Measurements from ENCODE around the gene HEXA. TPM values are rescaled to one million over a fixed set of nuclear protein-coding genes. Genes with fewer than 3 reads are reported as not detected.
"Not testable (repeated sequence)": the region's sequence is repeated elsewhere in the genome, so short reads cannot be mapped to it uniquely, and the experiment has no call there.

Gene HEXA
- 60.6 TPM for polyA plus RNA-seq (2013, experiment 1 of 4)
- polyA plus RNA-seq (2013, experiment 2 of 4): 61.9 TPM
- 44.4 TPM for polyA plus RNA-seq (2013, experiment 3 of 4)
- polyA plus RNA-seq (2013, experiment 4 of 4): 56.1 TPM

DNA sequence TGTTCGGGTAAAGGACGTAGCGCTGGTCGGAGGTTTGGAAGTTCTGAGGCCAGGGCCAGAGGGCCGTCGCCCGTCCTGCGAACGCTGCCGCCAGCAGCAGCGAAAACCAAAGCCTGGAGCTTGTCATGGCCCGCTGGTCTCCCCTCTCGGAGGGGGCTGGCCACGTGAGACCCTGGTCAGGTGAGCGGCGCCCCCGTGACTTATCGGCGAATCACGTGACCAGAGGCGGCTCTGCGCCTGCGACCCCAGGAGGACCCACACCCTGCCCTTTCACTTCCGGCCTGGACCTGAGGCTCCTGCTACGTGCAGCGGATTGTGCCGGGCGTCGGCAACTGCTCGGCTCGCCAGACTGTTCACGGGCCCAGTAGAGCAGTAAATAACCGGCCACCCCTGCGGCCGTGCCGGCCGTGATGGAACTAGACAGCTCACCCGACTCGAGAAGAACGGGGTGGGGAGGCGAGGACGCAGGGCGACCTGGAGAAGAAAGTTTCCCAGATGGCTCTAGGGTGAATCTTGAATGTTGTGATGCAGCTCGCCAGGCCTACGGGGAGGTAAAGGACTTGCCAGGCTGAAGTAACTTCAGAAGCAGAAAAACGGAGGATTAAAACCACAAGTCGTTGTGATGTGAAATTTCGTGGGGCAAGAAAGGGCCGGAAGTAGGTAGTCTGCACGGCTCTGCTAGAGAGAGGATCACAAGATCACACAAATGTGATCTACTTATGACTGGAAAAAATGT, at the start of gene HEXA:
TSS of gene HEXA (minus strand) at position 169 of the 736 bp plus-strand sequence. CDS start at position 127, 42 bp downstream.
- H3K27me3 ChIP-seq (ENCODE audit: control insufficient read depth, insufficient read depth, low read length, poor library complexity, severe bottlenecking): peaks cover 3% of the 10 kb centered on the region
- peak within 1 kb of the TSS; percentile 99 for H3K4me3 ChIP-seq (ENCODE audit: insufficient read depth, low read depth, low read length)
- H3K4me1 ChIP-seq (ENCODE audit: control insufficient read depth, insufficient read depth, low read length): peaks cover 3% of the 10 kb centered on the region
- WGBS, 2 experiments: 1% methylated on average over 50 of the region's 50 CpGs
- no peaks in the 10 kb centered on the region for H3K36me3 ChIP-seq (ENCODE audit: control insufficient read depth, insufficient read depth, low read length)
- peak within 1 kb of the TSS; percentile 30 for H3K27ac ChIP-seq (ENCODE audit: insufficient read depth, low read depth, low read length, poor library complexity, severe bottlenecking)
- H3K9me3 ChIP-seq (ENCODE audit: control insufficient read depth, low read length): no peaks in the 10 kb centered on the region

DNA sequence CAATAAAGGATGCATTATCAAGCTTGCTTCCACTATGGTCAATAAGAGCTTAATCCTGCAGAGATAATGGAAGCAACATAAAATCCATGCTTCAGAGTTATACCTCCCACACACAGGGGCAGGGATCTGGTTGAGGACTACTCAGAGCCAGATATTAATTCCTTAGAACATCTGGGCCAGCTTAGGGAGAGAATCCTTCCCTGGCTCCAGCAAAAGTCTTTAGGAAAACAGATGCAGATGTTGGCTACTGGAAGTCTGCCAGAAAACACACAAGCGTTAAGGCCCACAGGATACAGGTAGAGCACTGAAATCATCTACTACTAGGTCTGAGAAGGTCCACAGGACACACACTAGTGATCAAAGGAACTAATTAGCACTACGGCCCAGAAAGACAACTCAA, 47.4 kb upstream of the HEXA start:
- H3K4me3 ChIP-seq (ENCODE audit: insufficient read depth, low read depth, low read length): no peak overlapping the region
- H3K9me3 ChIP-seq (ENCODE audit: control insufficient read depth, low read length): no peaks in the 10 kb centered on the region
- no peaks in the 10 kb centered on the region for H3K4me1 ChIP-seq (ENCODE audit: control insufficient read depth, insufficient read depth, low read length)
- no peak overlapping the region for H3K27ac ChIP-seq (ENCODE audit: insufficient read depth, low read depth, low read length, poor library complexity, severe bottlenecking)
- no peaks in the 10 kb centered on the region for H3K36me3 ChIP-seq (ENCODE audit: control insufficient read depth, insufficient read depth, low read length)
- peaks cover 8% of the 10 kb centered on the region for H3K27me3 ChIP-seq (ENCODE audit: control insufficient read depth, insufficient read depth, low read length, poor library complexity, severe bottlenecking)
- WGBS, 2 experiments: 88 to 90% methylated on average over 2 of the region's 2 CpGs

DNA sequence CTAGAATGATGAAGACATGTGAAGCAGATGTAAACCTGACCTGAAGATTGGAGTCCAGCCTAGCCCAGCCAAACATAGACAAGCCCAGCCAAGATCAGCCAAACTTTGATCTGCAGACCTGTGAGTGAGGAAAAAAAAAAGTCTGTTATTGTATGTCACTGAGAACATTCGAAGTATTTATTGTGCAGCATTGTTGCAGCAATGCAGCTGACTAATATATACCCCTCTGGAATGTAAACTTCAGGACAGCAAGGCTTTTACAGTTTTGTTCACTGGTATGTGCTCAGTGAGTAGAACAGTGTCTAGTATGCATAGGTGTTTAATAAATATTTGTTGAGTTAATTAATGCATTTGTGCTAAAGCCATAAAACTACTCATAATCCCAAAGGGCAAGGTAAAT, 45.7 kb upstream of the HEXA start:
- Histone ChIP-seq H3K27me3 (ENCODE audit: control insufficient read depth, insufficient read depth, low read length, poor library complexity, severe bottlenecking) (peaks cover 8% of the 10 kb centered on the region), H3K4me3 (ENCODE audit: insufficient read depth, low read depth, low read length) (no peak overlapping the region), H3K4me1 (ENCODE audit: control insufficient read depth, insufficient read depth, low read length) (no peaks in the 10 kb centered on the region), H3K9me3 (ENCODE audit: control insufficient read depth, low read length) (no peaks in the 10 kb centered on the region), H3K27ac (ENCODE audit: insufficient read depth, low read depth, low read length, poor library complexity, severe bottlenecking) (no peak overlapping the region), H3K36me3 (ENCODE audit: control insufficient read depth, insufficient read depth, low read length) (no peaks in the 10 kb centered on the region)
- 78 to 87% methylated on average over 1 of the region's 1 CpG for WGBS, 2 experiments

DNA sequence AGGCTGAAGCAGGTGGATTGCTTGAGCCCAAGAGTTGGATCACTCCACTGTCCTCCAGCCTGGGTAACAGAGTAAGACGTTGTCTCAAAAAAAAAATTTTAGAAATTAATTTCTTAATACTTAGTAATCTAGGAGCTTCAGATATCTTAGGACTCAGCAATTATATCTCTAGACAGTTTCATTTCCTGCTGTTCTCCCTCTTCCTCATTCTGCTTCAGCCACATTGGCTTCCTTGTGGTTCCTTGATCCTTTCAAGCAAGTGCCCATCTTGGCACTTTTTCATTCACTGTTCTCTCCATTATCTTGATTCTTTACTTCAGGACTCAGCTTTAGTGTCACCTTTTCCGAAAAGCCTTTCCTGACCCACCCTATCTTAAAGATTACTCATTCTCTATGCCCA, 44.8 kb upstream of the HEXA start:
- WGBS, 2 experiments: 90 to 92% methylated on average over 1 to 2 of the region's 2 CpGs
- H3K4me1 ChIP-seq (ENCODE audit: control insufficient read depth, insufficient read depth, low read length): no peaks in the 10 kb centered on the region
- H3K36me3 ChIP-seq (ENCODE audit: control insufficient read depth, insufficient read depth, low read length): no peaks in the 10 kb centered on the region
- H3K9me3 ChIP-seq (ENCODE audit: control insufficient read depth, low read length): no peaks in the 10 kb centered on the region
- no peak overlapping the region for H3K4me3 ChIP-seq (ENCODE audit: insufficient read depth, low read depth, low read length)
- no peak overlapping the region for H3K27ac ChIP-seq (ENCODE audit: insufficient read depth, low read depth, low read length, poor library complexity, severe bottlenecking)
- peaks cover 8% of the 10 kb centered on the region for H3K27me3 ChIP-seq (ENCODE audit: control insufficient read depth, insufficient read depth, low read length, poor library complexity, severe bottlenecking)

DNA sequence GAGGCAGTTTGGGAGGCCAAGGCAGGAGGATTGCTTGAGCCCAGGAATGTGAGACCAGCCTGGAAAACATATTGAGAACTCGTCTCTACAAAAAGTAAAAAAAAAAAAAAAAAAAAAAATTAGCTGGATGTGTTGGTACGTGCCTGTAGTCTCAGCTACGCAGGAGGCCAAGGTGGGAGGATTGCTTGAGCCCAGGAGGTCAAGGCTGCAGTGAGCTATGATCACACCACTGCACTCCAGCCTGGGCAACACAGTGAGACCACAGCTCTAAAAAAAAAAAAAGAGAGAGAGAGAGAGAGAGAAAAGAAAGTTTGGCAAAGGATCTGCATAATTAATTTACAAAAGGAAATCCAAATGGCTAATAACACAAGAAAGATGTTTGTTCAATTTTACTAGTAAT, 44.0 kb upstream of the HEXA start:
- H3K36me3 ChIP-seq (ENCODE audit: control insufficient read depth, insufficient read depth, low read length); H3K4me3 ChIP-seq (ENCODE audit: insufficient read depth, low read depth, low read length); H3K27me3 ChIP-seq (ENCODE audit: control insufficient read depth, insufficient read depth, low read length, poor library complexity, severe bottlenecking); H3K4me1 ChIP-seq (ENCODE audit: control insufficient read depth, insufficient read depth, low read length); H3K9me3 ChIP-seq (ENCODE audit: control insufficient read depth, low read length); H3K27ac ChIP-seq (ENCODE audit: insufficient read depth, low read depth, low read length, poor library complexity, severe bottlenecking): not testable (repeated sequence)
- WGBS, 2 experiments: 86 to 92% methylated on average over 3 of the region's 3 CpGs

DNA sequence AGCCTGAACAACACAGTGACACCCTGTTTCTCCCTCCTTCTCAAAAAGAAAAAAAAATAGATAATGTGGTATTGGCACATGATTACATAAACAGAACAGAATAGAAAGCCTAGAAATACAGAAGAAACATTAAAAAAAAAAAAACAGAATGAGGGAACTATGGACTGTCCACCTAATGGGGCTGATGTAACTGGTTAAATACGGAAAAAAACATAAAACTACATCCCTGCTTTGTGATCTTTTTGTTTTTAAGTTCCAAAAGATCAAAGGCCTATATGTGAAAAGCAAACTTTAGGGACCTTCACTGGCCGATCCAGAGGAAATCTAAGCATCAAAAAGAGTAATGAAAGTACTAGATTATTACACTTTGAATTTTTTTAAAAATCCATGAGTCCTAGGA, 39.5 kb upstream of the HEXA start:
- Histone ChIP-seq H3K4me1 (ENCODE audit: control insufficient read depth, insufficient read depth, low read length) (no peaks in the 10 kb centered on the region), H3K9me3 (ENCODE audit: control insufficient read depth, low read length) (no peaks in the 10 kb centered on the region), H3K27ac (ENCODE audit: insufficient read depth, low read depth, low read length, poor library complexity, severe bottlenecking) (no peak overlapping the region), H3K4me3 (ENCODE audit: insufficient read depth, low read depth, low read length) (no peak overlapping the region), H3K36me3 (ENCODE audit: control insufficient read depth, insufficient read depth, low read length) (no peaks in the 10 kb centered on the region), H3K27me3 (ENCODE audit: control insufficient read depth, insufficient read depth, low read length, poor library complexity, severe bottlenecking) (no peaks in the 10 kb centered on the region)
- WGBS, 2 experiments: 67 to 81% methylated on average over 1 to 2 of the region's 2 CpGs

DNA sequence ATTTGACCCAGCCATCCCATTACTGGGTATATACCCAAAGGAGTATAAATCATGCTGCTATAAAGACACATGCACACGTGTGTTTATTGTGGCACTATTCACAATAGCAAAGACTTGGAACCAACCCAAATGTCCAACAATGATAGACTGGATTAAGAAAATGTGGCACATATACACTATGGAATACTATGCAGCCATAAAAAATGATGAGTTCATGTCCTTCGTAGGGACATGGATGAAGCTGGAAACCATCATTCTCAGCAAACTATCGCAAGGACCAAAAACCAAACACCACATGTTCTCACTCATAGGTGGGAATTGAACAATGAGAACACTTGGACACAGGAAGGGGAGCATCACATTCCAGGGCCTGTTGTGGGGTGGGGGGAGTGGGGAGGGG, 37.5 kb upstream of the HEXA start:
- H3K36me3 ChIP-seq (ENCODE audit: control insufficient read depth, insufficient read depth, low read length); H3K9me3 ChIP-seq (ENCODE audit: control insufficient read depth, low read length); H3K4me1 ChIP-seq (ENCODE audit: control insufficient read depth, insufficient read depth, low read length); H3K4me3 ChIP-seq (ENCODE audit: insufficient read depth, low read depth, low read length); H3K27ac ChIP-seq (ENCODE audit: insufficient read depth, low read depth, low read length, poor library complexity, severe bottlenecking); H3K27me3 ChIP-seq (ENCODE audit: control insufficient read depth, insufficient read depth, low read length, poor library complexity, severe bottlenecking): not testable (repeated sequence)
- 100% methylated on average over 1 of the region's 3 CpGs for WGBS, 2 experiments

DNA sequence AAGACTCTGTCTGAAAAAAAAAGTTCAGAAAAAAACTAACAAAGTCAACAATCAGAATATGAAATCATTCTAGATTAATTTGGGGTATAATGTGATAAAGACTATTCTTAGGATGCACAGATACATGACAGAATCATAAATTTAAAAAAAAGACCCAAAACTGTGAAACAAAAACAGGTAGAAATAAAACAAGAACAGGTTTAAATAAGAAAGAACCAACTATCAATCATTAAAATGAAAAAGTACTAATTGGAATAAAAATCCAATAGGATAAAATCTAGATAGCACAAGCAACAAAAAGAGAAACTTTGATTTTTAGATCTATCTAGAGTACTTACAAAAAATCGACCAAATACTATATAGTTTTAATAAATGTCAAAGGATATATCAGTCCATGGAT, 35.7 kb upstream of the HEXA start:
- WGBS, 2 experiments: 57% methylated on average over 1 of the region's 1 CpG; no CpG with 5 or more reads in 1 of the 2 experiments
- Histone ChIP-seq H3K27ac (ENCODE audit: insufficient read depth, low read depth, low read length, poor library complexity, severe bottlenecking) (no peak overlapping the region), H3K4me3 (ENCODE audit: insufficient read depth, low read depth, low read length) (no peak overlapping the region), H3K4me1 (ENCODE audit: control insufficient read depth, insufficient read depth, low read length) (no peaks in the 10 kb centered on the region), H3K27me3 (ENCODE audit: control insufficient read depth, insufficient read depth, low read length, poor library complexity, severe bottlenecking) (peaks cover 22% of the 10 kb centered on the region), H3K36me3 (ENCODE audit: control insufficient read depth, insufficient read depth, low read length) (no peaks in the 10 kb centered on the region), H3K9me3 (ENCODE audit: control insufficient read depth, low read length) (no peaks in the 10 kb centered on the region)

DNA sequence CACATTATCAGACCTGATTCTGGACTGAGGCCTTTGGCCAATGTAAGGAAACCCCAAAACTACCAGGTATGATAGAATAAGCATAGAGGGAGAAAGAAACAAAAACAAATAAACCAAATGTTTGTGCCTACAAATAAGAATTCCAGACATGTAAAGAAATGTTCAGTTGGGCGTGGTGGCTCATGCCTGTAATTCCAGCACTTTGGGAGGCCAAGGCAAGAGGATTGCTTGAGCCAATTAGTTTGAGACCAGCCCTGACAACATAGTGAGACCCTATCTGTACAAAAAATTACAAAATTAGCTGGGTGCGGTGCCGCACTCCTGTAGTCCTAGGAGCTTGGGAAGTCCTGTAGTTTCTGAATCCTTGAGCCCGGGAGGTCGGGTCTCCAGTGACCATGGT, 35.3 kb upstream of the HEXA start:
- WGBS, 2 experiments: 87 to 91% methylated on average over 5 of the region's 5 CpGs
- no peaks in the 10 kb centered on the region for H3K36me3 ChIP-seq (ENCODE audit: control insufficient read depth, insufficient read depth, low read length)
- peaks cover 26% of the 10 kb centered on the region for H3K27me3 ChIP-seq (ENCODE audit: control insufficient read depth, insufficient read depth, low read length, poor library complexity, severe bottlenecking)
- H3K4me3 ChIP-seq (ENCODE audit: insufficient read depth, low read depth, low read length): no peak overlapping the region
- H3K9me3 ChIP-seq (ENCODE audit: control insufficient read depth, low read length): no peaks in the 10 kb centered on the region
- H3K4me1 ChIP-seq (ENCODE audit: control insufficient read depth, insufficient read depth, low read length): no peaks in the 10 kb centered on the region
- H3K27ac ChIP-seq (ENCODE audit: insufficient read depth, low read depth, low read length, poor library complexity, severe bottlenecking): no peak overlapping the region

DNA sequence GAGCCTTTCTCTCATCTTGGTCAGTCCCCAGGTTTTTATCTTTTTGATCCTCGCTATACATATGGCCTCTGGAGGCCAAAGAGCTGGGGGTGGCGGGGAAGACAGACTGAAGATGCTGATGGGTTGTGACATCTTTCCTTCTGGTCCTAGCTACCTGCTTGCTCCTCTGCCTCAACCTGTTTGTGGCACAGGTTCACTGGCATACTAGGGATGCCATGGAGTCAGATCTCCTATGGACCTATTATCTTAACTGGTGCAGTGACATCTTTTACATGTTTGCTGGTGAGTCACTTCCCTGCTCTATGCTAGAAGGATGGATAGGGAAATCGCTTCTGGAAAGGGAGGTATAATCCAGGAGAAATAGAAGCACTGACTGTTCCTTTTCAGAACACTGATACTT, 31.1 kb upstream of the HEXA start:
- no peaks in the 10 kb centered on the region for H3K4me1 ChIP-seq (ENCODE audit: control insufficient read depth, insufficient read depth, low read length)
- whole genome bisulfite sequencing, 2 experiments: 69 to 72% methylated on average over 3 of the region's 3 CpGs
- peaks cover 54% of the 10 kb centered on the region for H3K27me3 ChIP-seq (ENCODE audit: control insufficient read depth, insufficient read depth, low read length, poor library complexity, severe bottlenecking)
- H3K4me3 ChIP-seq (ENCODE audit: insufficient read depth, low read depth, low read length): no peak overlapping the region
- no peaks in the 10 kb centered on the region for H3K36me3 ChIP-seq (ENCODE audit: control insufficient read depth, insufficient read depth, low read length)
- H3K27ac ChIP-seq (ENCODE audit: insufficient read depth, low read depth, low read length, poor library complexity, severe bottlenecking): no peak overlapping the region
- no peaks in the 10 kb centered on the region for H3K9me3 ChIP-seq (ENCODE audit: control insufficient read depth, low read length)

Data from ectodermal cell (in vitro differentiated cells).